ENCODE data around the gene SLC1A5. TPM values are rescaled to one million over a fixed set of nuclear protein-coding genes. Genes with fewer than 3 reads are reported as not detected.

Gene SLC1A5
- total RNA-seq: 100 to 1,000 TPM in 1 of 2 donors, 10 to 100 TPM in 1; 79.9 to 172 TPM
- polyA plus RNA-seq (ENCODE audit: insufficient read length in 6 of 6): 10 to 100 TPM; 67.2 to 92.5 (median 81.5) TPM
- long read RNA-seq, donor 1, transcript SLC1A5-203 (8 exons, 2,882 nt): major isoform, 25 of 25 reads
- long read RNA-seq, donor 1, partial matches to known transcripts: 0 of 25 reads
- long read RNA-seq, donor 1, other reads (novel, unspliced or antisense): 0 of 25 reads
- long read RNA-seq, donor 2, transcript SLC1A5-203 (8 exons, 2,882 nt): major isoform, 24 of 25 reads
- long read RNA-seq, donor 2, partial matches to known transcripts: 0 of 25 reads
- long read RNA-seq, donor 2, other reads (novel, unspliced or antisense): 0 of 25 reads
- long read RNA-seq, donor 3, transcript SLC1A5-203 (8 exons, 2,882 nt): major isoform, 17 of 22 reads
- long read RNA-seq, donor 3, partial matches to known transcripts: 5 of 22 reads
- long read RNA-seq, donor 3, other reads (novel, unspliced or antisense): 0 of 22 reads
- long read RNA-seq, donor 4, transcript SLC1A5-203 (8 exons, 2,882 nt): major isoform, 7 of 18 reads
- long read RNA-seq, donor 4, partial matches to known transcripts: 3 of 18 reads
- long read RNA-seq, donor 4, other reads (novel, unspliced or antisense): 5 of 18 reads
- long read RNA-seq, donor 5, transcript SLC1A5-203 (8 exons, 2,882 nt): major isoform, 16 of 51 reads
- long read RNA-seq, donor 5, partial matches to known transcripts: 34 of 51 reads
- long read RNA-seq, donor 5, other reads (novel, unspliced or antisense): 0 of 51 reads
- long read RNA-seq, donor 6, transcript SLC1A5-203 (8 exons, 2,882 nt): major isoform, 18 of 18 reads
- long read RNA-seq, donor 6, partial matches to known transcripts: 0 of 18 reads
- long read RNA-seq, donor 6, other reads (novel, unspliced or antisense): 0 of 18 reads
- long read RNA-seq, donor 7, transcript SLC1A5-203 (8 exons, 2,882 nt): major isoform, 7 of 43 reads
- long read RNA-seq, donor 7, partial matches to known transcripts: 34 of 43 reads
- long read RNA-seq, donor 7, other reads (novel, unspliced or antisense): 0 of 43 reads
- long read RNA-seq, donor 8, transcript SLC1A5-203 (8 exons, 2,882 nt): major isoform, 25 of 54 reads
- long read RNA-seq, donor 8, partial matches to known transcripts: 29 of 54 reads
- long read RNA-seq, donor 8, other reads (novel, unspliced or antisense): 0 of 54 reads
- long read RNA-seq, donor 9: 0 reads
- long read RNA-seq, donor 10, transcript SLC1A5-203 (8 exons, 2,882 nt): major isoform, 15 of 40 reads
- long read RNA-seq, donor 10, transcript SLC1A5-201 (8 exons, 1,750 nt): minor isoform, 5 of 40 reads
- long read RNA-seq, donor 10, transcript SLC1A5-205 (7 exons, 2,031 nt): minor isoform, 5 of 40 reads
- long read RNA-seq, donor 10, partial matches to known transcripts: 12 of 40 reads
- long read RNA-seq, donor 10, other reads (novel, unspliced or antisense): 3 of 40 reads
- long read RNA-seq, donor 11: 0 reads
- long read RNA-seq, donor 12, transcript SLC1A5-203 (8 exons, 2,882 nt): major isoform, 13 of 21 reads
- long read RNA-seq, donor 12, partial matches to known transcripts: 8 of 21 reads
- long read RNA-seq, donor 12, other reads (novel, unspliced or antisense): 0 of 21 reads

- Histone ChIP-seq H3K27ac (peak within 1 kb of the TSS; percentile 85 to 93), H3K36me3 (peaks cover 0 to 6% of the 10 kb centered on the region in 2 donors), H3K4me3 (peak within 1 kb of the TSS; percentile 65 to 91), H3K27me3 (no peaks in the 10 kb centered on the region), H3K9me3 (no peaks in the 10 kb centered on the region), H3K4me1 (peaks cover 25 to 43% of the 10 kb centered on the region in 2 donors)
- peak; percentile 86 for ATAC-seq
- TF ChIP-seq CTCF (IDR thresholded peaks at IDR 0.05): no peak
- peak; percentile 91 to 98 (median 96) for DNase-seq
- intact Hi-C loops (cut with DNase I): no loop called here
Observed at GRCh38 chr19:46788262-46788967, at the start of gene SLC1A5. Gene SLC1A5, minus strand, starts transcription at chr19:46788594. Its CDS starts 629 bp downstream, at chr19:46787965.

GRCh38 chr19:46838160-46838559, 49.8 kb upstream of the SLC1A5 start:
- Histone ChIP-seq H3K27ac (no peak overlapping the region), H3K4me1 (peaks cover 0 to 7% of the 10 kb centered on the region in 2 donors), H3K27me3 (no peaks in the 10 kb centered on the region), H3K9me3 (no peaks in the 10 kb centered on the region), H3K4me3 (no peak overlapping the region), H3K36me3 (peaks cover 0 to 56% of the 10 kb centered on the region in 2 donors)
- ATAC-seq: no peak
- no peak for TF ChIP-seq CTCF (IDR thresholded peaks at IDR 0.05)
- intact Hi-C loops (cut with DNase I): no loop called here
- DNase-seq: no peak

GRCh38 chr19:46834984-46835383, 46.6 kb upstream of the SLC1A5 start:
- Histone ChIP-seq H3K4me1 (no peaks in the 10 kb centered on the region), H3K27ac (no peak overlapping the region), H3K27me3 (no peaks in the 10 kb centered on the region), H3K36me3 (peaks cover 0 to 32% of the 10 kb centered on the region in 2 donors), H3K9me3 (no peaks in the 10 kb centered on the region), H3K4me3 (no peak overlapping the region)
- intact Hi-C loops (cut with DNase I): no loop called here
- ATAC-seq: no peak
- TF ChIP-seq CTCF (IDR thresholded peaks at IDR 0.05): no peak
- DNase-seq: no peak

- no peak for DNase-seq
- Histone ChIP-seq H3K9me3 (no peaks in the 10 kb centered on the region), H3K27ac (no peak overlapping the region), H3K4me3 (no peak overlapping the region), H3K27me3 (no peaks in the 10 kb centered on the region), H3K4me1 (peaks cover 0 to 2% of the 10 kb centered on the region in 2 donors), H3K36me3 (peaks cover 0 to 24% of the 10 kb centered on the region in 2 donors)
- TF ChIP-seq CTCF (IDR thresholded peaks at IDR 0.05): no peak
- intact Hi-C loops (cut with DNase I): no loop called here
- ATAC-seq: no peak
Observed at GRCh38 chr19:46834121-46834520, 45.7 kb upstream of the SLC1A5 start.

Measured in left lung (tissue), 14 donors.